ENCODE data around the gene FSIP1.
"Not testable (repeated sequence)": the region's sequence is repeated elsewhere in the genome, so short reads cannot be mapped to it uniquely, and the experiment has no call there.

The FSIP1 gene
- total RNA-seq, result 1.2 to 2.7 (median 1.8) reads per million in 4 experiments

DNA sequence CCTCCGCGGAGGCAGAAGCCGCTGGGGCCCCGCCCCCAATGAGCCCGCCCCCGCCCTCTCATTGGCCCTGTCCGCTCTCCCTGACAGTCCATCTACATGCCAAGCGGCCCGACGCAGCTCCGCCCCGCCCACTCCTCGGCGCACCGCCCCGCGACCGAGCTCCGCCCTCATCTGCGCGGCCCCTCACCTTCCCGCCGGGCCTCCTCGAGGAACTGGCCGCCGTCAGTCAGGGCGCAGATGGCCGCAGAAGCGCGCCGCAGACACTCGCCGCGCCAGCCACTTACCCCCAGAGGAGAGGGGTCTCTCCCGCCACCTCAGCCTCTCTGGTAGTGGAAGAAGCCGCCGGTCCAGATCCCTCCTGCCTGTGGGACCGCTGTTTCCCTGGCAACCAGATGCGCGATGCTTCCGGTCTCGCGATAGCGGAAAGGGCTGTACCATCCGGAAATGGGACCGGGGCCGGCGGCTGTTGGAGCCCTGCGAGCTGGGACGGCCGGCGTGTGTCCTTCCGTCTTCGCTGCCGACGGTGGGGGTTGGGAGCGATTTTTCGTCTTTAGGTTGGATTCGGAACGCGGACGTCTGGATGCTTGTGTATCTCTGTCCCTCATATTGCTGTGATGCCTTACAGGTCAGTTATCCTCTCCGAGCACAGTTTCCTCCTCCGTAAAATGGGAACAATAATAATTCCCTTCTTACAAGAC is at the start of gene FSIP1:
Gene FSIP1 (minus strand): TSS at position 401 of the 698 bp plus-strand sequence. CDS start 6,317 bp downstream, outside the sequence.
- DNase-seq, result peak; percentile 88

DNA sequence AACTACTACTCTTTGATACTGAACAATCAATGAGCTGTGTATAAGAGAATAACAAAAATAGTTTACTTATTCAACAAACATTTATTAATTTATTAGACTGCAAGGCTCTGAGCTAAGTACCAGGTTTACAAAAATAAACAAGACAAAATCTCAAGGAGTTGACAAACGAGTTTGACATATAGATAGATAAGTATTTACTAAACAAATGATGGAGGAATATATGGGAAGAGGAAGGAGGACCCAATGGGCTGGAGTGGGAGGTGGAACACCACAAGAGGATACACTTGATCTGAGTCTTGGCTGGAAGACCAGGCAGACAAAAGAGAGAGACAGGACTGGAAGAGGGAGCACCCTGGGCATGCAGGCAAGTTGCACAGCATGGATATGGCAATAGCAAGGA is 47.5 kb upstream of the FSIP1 start:
- no peak for DNase-seq

DNA sequence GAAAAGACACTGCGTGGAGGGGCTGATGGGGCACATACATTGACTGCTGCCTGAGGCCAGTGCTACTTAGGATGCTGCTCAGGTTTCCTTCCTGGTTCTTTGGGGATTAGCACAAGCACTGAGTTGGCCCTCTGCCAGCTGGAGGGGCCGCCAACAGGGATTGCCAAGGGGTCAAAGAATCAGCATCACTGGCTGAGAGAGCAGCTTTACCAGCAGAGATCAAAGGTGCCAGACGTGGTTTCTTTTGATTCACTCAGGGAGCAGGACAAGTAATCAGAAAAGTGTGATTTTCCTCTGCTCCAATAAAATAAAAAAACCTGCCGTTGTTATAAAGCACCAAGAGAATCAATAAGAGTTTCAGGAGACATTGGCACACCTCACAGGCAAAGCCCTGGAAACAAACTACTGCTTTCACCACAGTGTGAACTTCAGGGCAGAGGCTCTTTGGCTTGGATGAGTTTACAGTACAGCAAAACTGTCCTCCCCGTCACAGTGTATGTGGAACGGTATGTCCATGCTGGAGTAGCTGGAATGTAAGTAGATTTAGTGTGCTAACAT is 45.8 kb upstream of the FSIP1 start:
- DNase-seq, result no peak

DNA sequence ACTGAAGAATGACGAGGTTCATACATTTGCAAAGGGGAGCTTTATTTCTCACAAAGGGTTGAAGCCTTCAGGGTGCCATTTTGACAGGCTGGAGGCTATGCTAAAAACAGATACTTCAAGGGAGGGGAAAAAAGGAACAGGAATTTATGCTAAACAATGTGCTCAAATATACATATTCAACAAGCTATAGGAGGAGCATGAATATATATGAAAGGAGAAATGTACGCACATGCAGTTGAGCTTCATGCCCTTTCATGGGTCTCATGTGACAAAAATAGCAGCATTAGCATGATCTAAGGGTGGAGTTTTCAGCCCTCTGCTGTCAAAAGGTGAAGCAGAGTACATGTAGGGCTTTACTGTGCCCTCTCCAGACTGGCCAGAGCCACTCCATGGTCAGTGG is 44.3 kb upstream of the FSIP1 start:
- no peak for DNase-seq

DNA sequence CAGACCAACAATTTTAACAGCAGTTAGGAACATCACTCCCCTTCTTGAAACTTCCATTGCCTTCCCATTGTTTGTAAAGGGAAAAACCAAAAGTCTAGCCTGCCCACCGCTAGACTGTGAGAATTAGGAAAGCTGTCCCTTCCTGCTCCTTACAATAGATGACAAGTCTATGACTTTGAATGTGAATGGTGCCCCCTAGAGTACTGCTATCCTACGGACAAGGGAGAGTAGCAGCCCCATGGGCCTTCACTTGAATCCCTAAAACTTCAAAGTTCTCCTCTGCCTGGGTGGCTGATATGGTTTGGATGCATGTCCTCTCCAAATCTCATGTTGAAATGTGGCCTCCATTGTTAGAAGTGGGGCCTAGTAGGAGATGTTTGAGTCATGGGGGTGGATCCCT is 41.0 kb upstream of the FSIP1 start:
- DNase-seq, result no peak

DNA sequence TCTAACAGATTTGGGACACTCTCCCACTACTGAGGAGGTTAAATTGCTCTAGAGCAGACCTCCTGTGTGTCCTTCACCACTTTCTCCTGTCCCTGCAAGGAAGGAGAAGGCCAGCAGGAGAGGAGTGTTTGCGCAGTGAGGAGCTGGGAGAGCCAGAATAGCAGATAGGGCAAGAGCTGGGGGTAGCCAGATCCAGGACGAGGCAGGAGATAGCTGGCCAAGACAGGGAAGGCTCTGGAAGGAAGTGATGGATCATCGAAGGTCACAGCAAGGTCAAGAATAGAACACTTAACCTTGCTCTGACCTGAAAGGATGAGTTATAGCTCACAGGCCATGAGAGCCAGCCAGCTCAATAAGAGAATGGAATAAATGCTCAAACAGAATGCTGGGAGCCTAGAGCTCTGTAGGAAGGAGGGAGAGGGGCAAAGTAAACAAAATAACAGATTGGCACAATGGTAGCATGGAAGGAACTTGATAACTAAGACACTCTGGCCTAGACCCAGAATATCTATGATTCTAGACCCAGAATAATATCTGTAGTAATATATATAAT is 37.5 kb upstream of the FSIP1 start:
- DNase-seq, result no peak

DNA sequence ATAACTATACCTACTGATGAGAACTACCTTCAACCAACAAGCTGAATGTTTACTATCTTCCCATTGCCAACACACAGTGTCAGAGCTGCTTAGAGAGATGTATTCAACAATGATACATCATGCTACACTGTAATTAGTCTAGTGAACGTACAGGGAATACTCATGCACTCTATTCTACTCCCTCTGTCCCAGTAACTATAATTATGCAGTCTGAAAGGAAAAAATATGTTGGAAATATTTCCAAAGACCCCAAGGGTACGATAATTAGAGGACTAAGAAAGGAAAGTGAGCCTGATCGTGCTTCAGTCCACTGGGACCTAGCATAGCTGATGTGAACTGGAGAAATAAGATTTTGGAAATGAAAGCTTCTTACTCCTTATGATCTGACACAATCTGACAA is 36.9 kb upstream of the FSIP1 start:
- no peak for DNase-seq

DNA sequence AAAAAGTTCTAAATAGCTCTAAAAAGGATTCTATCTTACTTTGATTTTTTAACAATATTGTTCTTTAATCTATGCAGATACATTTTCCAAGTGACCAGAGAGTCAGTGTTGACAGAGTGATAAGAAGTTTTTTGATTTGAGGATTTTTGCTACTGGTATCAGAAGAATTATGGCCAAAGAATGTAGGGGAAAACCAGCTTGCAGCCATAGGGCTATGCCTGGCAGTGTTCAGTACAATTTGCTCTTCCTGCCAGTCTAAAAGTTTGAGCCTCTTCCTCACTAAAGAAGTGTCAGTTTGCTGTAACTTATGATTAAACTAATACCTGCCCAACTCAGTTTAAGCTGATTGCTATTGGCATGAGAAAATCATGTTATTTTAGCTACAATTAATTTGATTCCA is 35.3 kb upstream of the FSIP1 start:
- no peak for DNase-seq

DNA sequence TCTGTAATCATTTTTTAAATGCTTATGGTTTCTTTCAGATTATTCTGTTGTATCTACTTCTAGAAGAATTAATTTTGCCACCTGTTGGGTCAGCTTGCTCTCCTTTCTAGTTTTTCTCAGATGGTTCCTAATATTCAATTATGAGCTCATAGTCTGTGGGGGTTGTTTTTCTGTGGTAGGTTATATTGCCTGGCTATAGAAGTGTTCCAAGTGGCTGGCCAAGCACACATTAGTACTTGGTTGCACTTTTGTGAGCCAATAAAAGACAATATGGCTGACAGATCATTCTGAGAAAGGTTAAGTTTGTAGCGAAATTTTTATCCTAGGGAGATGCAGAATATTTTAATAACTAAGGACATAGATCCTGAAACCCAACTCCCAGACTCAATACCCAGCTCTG is 31.8 kb upstream of the FSIP1 start:
- no peak for DNase-seq

DNA sequence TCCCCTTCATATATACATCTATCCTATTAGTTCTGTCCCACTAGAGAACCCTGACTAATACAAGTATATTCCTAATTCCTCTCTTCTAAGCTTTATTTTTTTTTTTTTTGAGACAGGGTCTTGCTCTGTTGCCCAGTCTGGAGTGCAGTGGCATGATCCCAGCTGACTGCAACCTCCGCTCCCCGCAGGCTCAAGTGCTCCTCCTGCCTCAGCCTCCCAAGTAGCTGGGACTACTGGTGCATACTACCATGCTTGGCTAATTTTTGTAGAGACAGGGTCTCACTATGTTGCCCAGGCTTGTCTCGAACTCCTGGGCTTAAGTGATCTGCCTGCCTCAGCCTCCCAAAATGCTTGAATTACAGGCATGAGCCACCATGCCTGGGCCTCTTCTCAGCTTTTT is 30.0 kb upstream of the FSIP1 start:
- DNase-seq, result not testable (repeated sequence)

DNA sequence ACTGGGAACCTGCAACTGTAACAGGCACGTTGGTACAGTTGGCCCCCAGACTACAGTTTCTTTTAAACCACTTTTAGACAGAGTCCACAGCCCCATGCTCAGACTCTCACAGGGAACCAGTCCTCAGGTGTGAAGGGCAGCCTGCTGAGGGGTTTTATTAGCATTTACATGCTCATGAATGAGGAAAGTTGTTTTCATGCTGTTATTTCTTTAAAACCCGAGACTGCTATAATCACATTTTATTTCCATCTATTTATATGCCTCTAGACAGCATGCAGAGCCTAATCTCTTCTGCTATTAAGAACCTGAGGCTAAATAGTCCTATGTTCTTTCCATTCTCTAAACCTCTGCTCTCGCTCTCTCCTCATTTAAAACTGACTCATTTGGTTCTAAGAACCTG is 26.3 kb upstream of the FSIP1 start:
- DNase-seq, result no peak

DNA sequence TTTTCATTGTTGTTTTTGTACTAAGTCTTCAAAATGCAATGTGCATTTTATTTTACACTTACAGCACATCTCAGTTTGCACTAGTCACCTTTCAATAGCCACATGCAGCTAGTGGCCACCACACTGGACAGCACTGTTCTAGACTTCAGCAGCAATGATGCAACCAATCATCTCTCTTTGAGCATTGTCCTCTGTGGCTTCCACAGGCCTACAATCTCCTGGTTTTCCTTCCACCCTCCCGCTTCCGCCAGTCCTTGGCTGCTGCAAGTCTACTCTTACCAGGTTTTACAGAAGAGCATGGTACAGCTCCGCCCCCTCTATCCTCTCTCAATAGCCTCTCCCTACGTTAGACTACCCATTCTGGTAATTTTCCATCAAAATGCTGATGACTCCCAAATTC is 25.1 kb upstream of the FSIP1 start:
- DNase-seq, result no peak

DNA sequence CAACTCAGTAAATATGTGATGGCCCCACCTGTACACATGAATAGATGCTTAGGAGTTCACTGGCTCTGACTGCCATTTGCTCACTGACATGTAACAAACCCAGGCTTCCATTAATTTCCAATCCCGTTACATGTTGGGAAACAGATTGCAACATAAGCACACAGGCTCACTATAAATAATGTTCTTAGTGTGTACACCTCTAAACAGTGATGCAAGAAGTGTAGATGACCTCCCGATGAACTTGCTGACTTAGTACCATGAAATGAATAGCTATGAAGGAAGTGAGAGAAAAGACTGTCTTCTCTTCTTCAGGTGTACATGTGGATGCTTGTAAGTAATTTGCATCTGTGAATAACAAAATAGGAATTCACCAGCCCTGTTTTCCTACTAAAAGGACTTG is 21.4 kb upstream of the FSIP1 start:
- DNase-seq, result no peak

DNA sequence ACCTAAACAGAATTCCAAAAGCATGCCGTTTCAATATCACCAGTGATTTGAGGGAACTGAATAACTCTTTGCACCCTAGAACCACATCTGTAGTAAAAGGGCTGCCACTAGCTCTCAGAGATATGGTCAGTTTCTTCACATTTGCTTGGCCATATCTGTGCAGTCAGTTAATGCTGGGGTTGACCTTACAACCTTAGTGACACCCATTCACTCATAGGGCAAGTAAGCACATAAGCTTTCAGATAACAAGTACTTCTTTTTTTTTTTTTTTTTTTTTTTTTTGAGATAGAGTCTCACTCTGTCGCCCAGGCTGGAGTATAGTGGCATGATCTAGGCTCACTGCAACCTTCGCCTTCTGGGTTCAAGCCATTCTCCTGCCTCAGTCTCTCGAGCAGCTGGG is 20.4 kb upstream of the FSIP1 start:
- no peak for DNase-seq

DNA sequence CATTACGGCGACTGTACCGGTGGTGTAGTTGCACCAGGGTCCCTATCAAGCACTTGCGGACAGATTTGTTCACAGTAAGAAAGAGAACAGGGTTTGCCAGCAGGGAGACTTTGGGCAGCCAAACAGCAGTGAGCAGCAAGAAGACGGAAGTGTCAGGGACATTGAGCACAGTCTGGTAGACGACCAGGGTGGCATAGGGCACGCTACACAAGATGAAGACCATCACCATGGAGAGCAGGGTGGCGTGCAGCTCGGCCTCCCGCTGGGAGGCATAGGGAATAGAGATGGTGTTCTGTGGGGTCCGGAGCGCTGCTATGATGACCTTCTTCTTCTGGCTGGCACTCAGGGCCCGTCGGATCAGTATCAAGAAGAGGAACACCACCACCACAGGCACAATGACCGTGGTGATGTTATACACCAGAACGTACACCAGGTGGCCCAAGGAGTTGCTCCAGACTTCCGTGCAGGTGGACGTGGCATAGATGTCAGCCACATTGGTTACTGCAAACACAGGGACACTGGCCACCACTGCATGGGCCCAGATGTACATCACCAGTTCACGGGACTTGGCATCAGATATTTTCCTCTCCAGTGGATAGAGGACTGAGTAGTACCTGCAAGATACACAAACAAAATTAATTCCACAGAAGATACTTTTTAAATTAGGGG is 19.1 kb upstream of the FSIP1 start:
- no peak for DNase-seq

DNA sequence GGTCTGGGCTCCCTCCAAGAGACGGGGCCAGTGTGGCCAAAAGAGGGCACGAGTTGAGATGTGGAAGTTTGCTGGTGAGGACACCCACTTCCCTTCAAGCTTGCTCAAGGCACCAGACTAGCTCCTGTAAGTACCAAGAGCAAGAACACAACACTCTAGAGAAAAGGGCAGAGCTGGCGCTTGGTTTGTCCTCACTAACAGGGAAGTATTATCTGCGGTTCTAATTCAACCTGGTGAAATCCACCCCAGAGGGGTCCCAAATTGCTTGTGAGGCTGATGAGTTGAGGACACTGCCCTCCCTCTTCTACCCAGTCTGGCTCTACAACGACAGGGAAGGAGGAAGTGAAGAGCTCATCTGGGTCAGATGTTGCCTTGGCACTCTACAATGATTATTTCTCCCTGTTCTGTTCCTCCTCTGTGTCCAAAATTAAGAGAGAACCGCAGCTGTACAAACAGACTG is 16.9 kb upstream of the FSIP1 start:
- DNase-seq, result no peak

DNA sequence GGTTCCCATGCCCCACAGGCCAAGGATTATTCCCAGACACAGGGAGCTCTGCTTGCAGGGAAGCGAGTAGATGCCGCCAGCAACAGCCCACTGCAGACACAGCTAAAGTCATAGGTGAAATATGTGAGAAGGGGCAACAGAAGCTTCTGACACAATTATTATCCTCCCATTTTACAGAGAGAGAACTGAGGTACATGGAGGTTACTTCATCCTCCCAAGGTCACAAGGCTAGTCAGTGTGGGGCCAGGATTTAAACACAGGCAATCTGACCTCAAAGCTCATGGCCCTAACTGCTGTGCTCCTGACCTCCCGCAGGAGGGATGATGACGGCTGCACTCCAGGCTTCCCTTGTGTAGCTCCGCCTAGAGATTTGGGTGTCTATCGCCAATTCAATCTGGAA is 15.7 kb upstream of the FSIP1 start:
- no peak for DNase-seq

DNA sequence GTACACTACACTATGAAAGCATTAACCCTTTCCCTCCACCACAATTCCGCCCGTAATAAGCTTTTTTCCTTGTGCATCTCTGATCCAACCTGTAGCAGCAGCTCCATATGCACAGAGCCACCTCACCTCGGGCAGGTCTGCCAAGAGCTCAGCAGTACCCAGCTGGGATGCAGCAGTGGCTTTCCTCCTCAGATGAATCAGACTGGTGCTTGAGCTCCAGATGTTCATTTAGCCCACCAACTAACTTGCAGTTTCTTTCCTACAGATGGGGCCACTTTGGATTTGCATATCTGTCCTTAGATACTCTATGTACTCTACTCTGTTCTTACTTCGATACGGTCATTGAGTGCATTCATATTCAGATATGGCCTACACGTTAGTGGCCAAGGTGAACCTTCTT is 14.8 kb upstream of the FSIP1 start:
- DNase-seq, result no peak

DNA sequence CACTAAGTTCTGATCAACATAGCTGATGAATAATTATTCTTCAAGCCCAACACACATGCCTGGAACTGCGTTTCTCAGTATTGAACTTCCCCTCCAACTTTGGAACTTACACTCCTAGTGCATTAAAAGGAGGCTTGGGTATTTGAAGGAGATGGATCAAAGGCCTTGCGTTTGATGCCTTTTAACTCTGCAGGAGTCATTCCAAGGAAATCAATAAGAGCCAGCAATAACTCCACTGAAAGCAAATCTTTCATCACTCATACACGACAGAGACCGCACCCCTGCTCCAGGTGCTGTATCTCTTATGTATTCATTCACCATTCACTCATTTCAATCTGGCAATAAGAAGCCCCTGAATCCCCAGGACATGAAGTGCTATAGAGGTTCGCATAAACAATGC is 14.0 kb upstream of the FSIP1 start:
- DNase-seq, result no peak

DNA sequence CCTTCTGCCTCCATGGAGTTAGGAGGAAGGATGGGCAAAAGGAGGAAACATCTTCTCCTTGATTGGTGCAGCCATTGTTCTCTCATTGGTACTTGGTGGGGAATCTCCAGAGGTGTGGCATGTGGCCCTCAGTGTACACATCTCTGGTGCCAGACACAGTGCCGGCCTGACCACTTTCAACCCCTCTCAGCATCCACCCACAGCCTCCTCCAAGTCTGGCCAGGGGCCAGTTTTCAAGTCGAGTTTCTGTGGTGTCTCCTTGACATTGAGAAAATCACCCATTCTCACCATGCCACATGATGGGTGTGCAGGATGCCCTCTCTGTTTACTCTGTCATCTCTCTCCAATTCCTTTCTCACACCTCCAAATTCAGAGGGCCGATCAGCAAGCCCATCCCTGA is 12.8 kb upstream of the FSIP1 start:
- DNase-seq, result no peak

DNA sequence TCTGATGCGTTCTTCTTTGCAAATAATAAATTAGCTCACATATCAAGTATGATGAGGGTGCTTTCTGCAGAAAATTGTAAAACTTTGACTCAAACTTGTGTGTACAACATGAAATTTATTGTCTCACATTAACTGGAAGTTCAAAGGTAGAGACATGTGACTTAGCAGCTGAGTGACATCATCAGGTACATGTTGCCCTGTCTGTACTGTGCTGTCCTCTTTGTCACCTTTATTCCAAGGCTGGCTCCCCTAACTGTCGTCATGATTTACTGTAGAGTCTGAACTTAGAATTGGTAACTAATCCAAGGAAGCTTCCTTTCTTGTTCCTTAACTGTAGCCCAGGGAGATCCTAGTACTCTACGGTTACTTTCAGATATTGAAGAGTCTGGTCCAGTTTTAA is 12.3 kb upstream of the FSIP1 start:
- DNase-seq, result no peak

DNA sequence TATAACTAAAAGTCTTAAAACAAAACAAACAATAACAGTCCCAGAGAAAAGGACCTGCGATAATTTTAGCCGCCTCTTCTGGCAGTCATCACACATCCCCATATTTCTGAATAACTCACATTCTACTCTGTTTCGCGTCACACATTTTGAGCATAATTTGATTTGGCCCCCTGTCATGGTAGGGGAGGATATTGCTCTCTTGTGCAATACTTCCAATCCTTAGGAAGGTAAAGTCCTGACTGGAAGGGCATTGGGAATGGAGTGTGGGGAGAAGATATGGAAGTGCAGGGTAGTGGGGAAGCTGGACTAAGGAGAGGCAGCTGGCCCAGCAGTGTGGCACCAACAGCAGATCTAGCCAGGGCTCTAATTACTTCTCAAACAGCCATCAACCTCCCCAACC is 11.3 kb upstream of the FSIP1 start:
- DNase-seq, result no peak

DNA sequence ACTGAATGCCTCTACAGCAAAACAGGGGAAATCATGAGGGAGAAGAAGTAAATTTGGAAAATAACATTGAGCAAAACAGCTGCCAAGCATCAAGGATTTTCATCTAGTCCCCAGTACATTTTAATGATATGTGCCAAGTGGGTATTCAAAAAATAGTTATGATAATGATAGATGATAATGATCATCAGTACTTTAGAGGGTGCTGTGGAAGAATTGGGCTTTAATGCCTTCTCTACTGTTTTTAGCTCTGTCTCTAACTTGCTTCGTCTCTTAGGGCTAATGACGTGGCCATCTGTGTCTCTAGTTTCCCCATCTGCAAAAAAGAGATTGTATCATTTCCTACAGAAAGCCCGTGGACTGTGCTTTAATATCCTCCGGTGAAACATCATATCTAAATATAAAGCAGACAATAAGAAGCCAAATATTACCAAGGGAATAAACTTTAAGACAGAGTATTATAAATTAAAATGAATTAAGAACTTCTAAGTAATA is 10.2 kb upstream of the FSIP1 start:
- DNase-seq, result no peak
